ENCODE results near the gene CEACAM1. TPM values are rescaled to one million over a fixed set of nuclear protein-coding genes. Genes with fewer than 3 reads are reported as not detected.
"Not testable (repeated sequence)": the region's sequence is repeated elsewhere in the genome, so short reads cannot be mapped to it uniquely, and the experiment has no call there.

CEACAM1 gene
- total RNA-seq, 2 experiments from 2014 or later: 2.0 to 3.6 TPM

- Mint-ChIP-seq H3K27me3 (no peaks in the 10 kb centered on the region), H3K36me3 (ENCODE audit: low read depth) (no peaks in the 10 kb centered on the region), H3K4me1 (peaks cover 9% of the 10 kb centered on the region), H3K27ac (no peak overlapping the region), H3K9me3 (ENCODE audit: low read depth) (no peaks in the 10 kb centered on the region), H3K4me3 (no peak overlapping the region)
- POLR2A ChIA-PET: no interaction called here
- no peak for DNase-seq
- CTCF ChIA-PET: no interaction called here
- ATAC-seq: no peak
- intact Hi-C loops (cut with DNase I, micrococcal nuclease): no loop called here
These were observed 23.2 kb downstream of the CEACAM1 start for GRCh38 chr19:42505066-42505465.

GRCh38 chr19:42501733-42502132, 26.5 kb downstream of the CEACAM1 start:
- H3K27me3 Mint-ChIP-seq: no peaks in the 10 kb centered on the region
- POLR2A ChIA-PET: no interaction called here
- no peak for DNase-seq
- H3K4me1 Mint-ChIP-seq: peaks cover 13% of the 10 kb centered on the region
- H3K9me3 Mint-ChIP-seq (ENCODE audit: low read depth): no peaks in the 10 kb centered on the region
- H3K4me3 Mint-ChIP-seq: no peak overlapping the region
- CTCF ChIA-PET: interaction anchor here (0.9 kb wide), 1 partner anchor 18 kb away, joined by 3 read pairs; no protein-coding TSS in a partner anchor
- no peaks in the 10 kb centered on the region for H3K36me3 Mint-ChIP-seq (ENCODE audit: low read depth)
- H3K27ac Mint-ChIP-seq: no peak overlapping the region
- intact Hi-C loops (cut with DNase I, micrococcal nuclease): no loop called here
- peak; percentile 47 for ATAC-seq

GRCh38 chr19:42501243-42501642, 27.0 kb downstream of the CEACAM1 start:
- DNase-seq; POLR2A ChIA-PET; intact Hi-C loops (cut with DNase I, micrococcal nuclease); CTCF ChIA-PET; ATAC-seq; H3K27ac Mint-ChIP-seq; H3K9me3 Mint-ChIP-seq (ENCODE audit: low read depth); H3K4me3 Mint-ChIP-seq; H3K27me3 Mint-ChIP-seq; H3K36me3 Mint-ChIP-seq (ENCODE audit: low read depth): not testable (repeated sequence)
- peaks cover 13% of the 10 kb centered on the region for H3K4me1 Mint-ChIP-seq

- peaks cover 8% of the 10 kb centered on the region for H3K4me1 Mint-ChIP-seq
- intact Hi-C loops (cut with DNase I, micrococcal nuclease): no loop called here
- H3K4me3 Mint-ChIP-seq: no peak overlapping the region
- ATAC-seq (no peak), DNase-seq (no peak)
- H3K36me3 Mint-ChIP-seq (ENCODE audit: low read depth): no peaks in the 10 kb centered on the region
- CTCF ChIA-PET: interaction anchor here (0.6 to 2.5 kb wide), 4 partner anchors 8 to 98 kb away, joined by 3 to 6 read pairs (median 3); no protein-coding TSS in a partner anchor
- POLR2A ChIA-PET: no interaction called here
- H3K27me3 Mint-ChIP-seq: no peaks in the 10 kb centered on the region
- no peak overlapping the region for H3K27ac Mint-ChIP-seq
- H3K9me3 Mint-ChIP-seq (ENCODE audit: low read depth): no peaks in the 10 kb centered on the region
These were observed 30.0 kb downstream of the CEACAM1 start for GRCh38 chr19:42498169-42498757.

GRCh38 chr19:42497492-42498168, 30.7 kb downstream of the CEACAM1 start:
- Mint-ChIP-seq H3K36me3 (ENCODE audit: low read depth) (no peaks in the 10 kb centered on the region), H3K4me3 (no peak overlapping the region), H3K27ac (peak overlapping the region; percentile 14), H3K27me3 (no peaks in the 10 kb centered on the region), H3K9me3 (ENCODE audit: low read depth) (no peaks in the 10 kb centered on the region), H3K4me1 (peaks cover 8% of the 10 kb centered on the region)
- DNase-seq (no peak), ATAC-seq (no peak)
- CTCF ChIA-PET: interaction anchor here (1.4 to 2.5 kb wide), 2 partner anchors 23 to 99 kb away, joined by 3 to 6 read pairs; no protein-coding TSS in a partner anchor
- POLR2A ChIA-PET: no interaction called here
- intact Hi-C loops (cut with DNase I, micrococcal nuclease): no loop called here

- ATAC-seq: no peak
These were observed 31.7 kb downstream of the CEACAM1 start for GRCh38 chr19:42496460-42497133.

GRCh38 chr19:42495663-42496062, 32.6 kb downstream of the CEACAM1 start:
- ATAC-seq (no peak), DNase-seq (no peak)
- H3K4me3 Mint-ChIP-seq: no peak overlapping the region
- H3K4me1 Mint-ChIP-seq: peaks cover 4% of the 10 kb centered on the region
- ChIA-PET CTCF (no interaction called here), POLR2A (no interaction called here)
- intact Hi-C loops (cut with DNase I, micrococcal nuclease): no loop called here
- H3K27ac Mint-ChIP-seq: no peak overlapping the region
- no peaks in the 10 kb centered on the region for H3K36me3 Mint-ChIP-seq (ENCODE audit: low read depth)
- no peaks in the 10 kb centered on the region for H3K27me3 Mint-ChIP-seq
- H3K9me3 Mint-ChIP-seq (ENCODE audit: low read depth): no peaks in the 10 kb centered on the region

More at GRCh38 chr19:42496460-42497133, 31.7 kb downstream of the CEACAM1 start:
- ChIA-PET CTCF (interaction anchor here (0.8 kb wide), 1 partner anchor 78 kb away, joined by 4 read pairs; no protein-coding TSS in a partner anchor), POLR2A (no interaction called here)
- no peaks in the 10 kb centered on the region for H3K9me3 Mint-ChIP-seq (ENCODE audit: low read depth)
- H3K27ac Mint-ChIP-seq: no peak overlapping the region
- H3K27me3 Mint-ChIP-seq: no peaks in the 10 kb centered on the region
- no peaks in the 10 kb centered on the region for H3K36me3 Mint-ChIP-seq (ENCODE audit: low read depth)
- no peak overlapping the region for H3K4me3 Mint-ChIP-seq
- intact Hi-C loops (cut with DNase I, micrococcal nuclease): no loop called here
- peaks cover 4% of the 10 kb centered on the region for H3K4me1 Mint-ChIP-seq
- DNase-seq: no peak

GRCh38 chr19:42494321-42494720, 34.0 kb downstream of the CEACAM1 start:
- ChIA-PET POLR2A (no interaction called here), CTCF (interaction anchor here (0.7 to 1.5 kb wide), 2 partner anchors 26 to 44 kb away, joined by 3 to 6 read pairs; no protein-coding TSS in a partner anchor)
- Mint-ChIP-seq H3K27me3 (no peaks in the 10 kb centered on the region), H3K4me3 (no peak overlapping the region), H3K4me1 (peaks cover 4% of the 10 kb centered on the region), H3K27ac (no peak overlapping the region), H3K9me3 (ENCODE audit: low read depth) (no peaks in the 10 kb centered on the region), H3K36me3 (ENCODE audit: low read depth) (no peaks in the 10 kb centered on the region)
- no peak for DNase-seq
- no peak for ATAC-seq
- intact Hi-C loops (cut with DNase I, micrococcal nuclease): no loop called here

GRCh38 chr19:42488783-42489521, 39.3 kb downstream of the CEACAM1 start:
- H3K4me1 Mint-ChIP-seq: no peaks in the 10 kb centered on the region
- no peak overlapping the region for H3K4me3 Mint-ChIP-seq
- ATAC-seq (no peak), DNase-seq (no peak)
- no peak overlapping the region for H3K27ac Mint-ChIP-seq
- no peaks in the 10 kb centered on the region for H3K27me3 Mint-ChIP-seq
- no peaks in the 10 kb centered on the region for H3K9me3 Mint-ChIP-seq (ENCODE audit: low read depth)
- no peaks in the 10 kb centered on the region for H3K36me3 Mint-ChIP-seq (ENCODE audit: low read depth)
- POLR2A ChIA-PET: no interaction called here
- intact Hi-C loops (cut with DNase I, micrococcal nuclease): no loop called here
- CTCF ChIA-PET: no interaction called here

- Mint-ChIP-seq H3K4me3 (no peak overlapping the region), H3K27ac (no peak overlapping the region), H3K27me3 (no peaks in the 10 kb centered on the region), H3K4me1 (no peaks in the 10 kb centered on the region), H3K9me3 (ENCODE audit: low read depth) (no peaks in the 10 kb centered on the region), H3K36me3 (ENCODE audit: low read depth) (no peaks in the 10 kb centered on the region)
- DNase-seq: no peak
- ChIA-PET CTCF (interaction anchor here (1.0 kb wide), 1 partner anchor 15 kb away, joined by 4 read pairs; no protein-coding TSS in a partner anchor), POLR2A (no interaction called here)
- intact Hi-C loops (cut with DNase I, micrococcal nuclease): no loop called here
- no peak for ATAC-seq
These were observed 40.5 kb downstream of the CEACAM1 start for GRCh38 chr19:42487798-42488178.

- ChIA-PET POLR2A (no interaction called here), CTCF (interaction anchor here (1.0 kb wide), 1 partner anchor 14 kb away, joined by 4 read pairs; no protein-coding TSS in a partner anchor)
- no peaks in the 10 kb centered on the region for H3K27me3 Mint-ChIP-seq
- H3K9me3 Mint-ChIP-seq (ENCODE audit: low read depth): no peaks in the 10 kb centered on the region
- intact Hi-C loops (cut with DNase I, micrococcal nuclease): no loop called here
- peak; percentile 18 for DNase-seq
- H3K27ac Mint-ChIP-seq: no peak overlapping the region
- no peak overlapping the region for H3K4me3 Mint-ChIP-seq
- no peak for ATAC-seq
- no peaks in the 10 kb centered on the region for H3K4me1 Mint-ChIP-seq
- H3K36me3 Mint-ChIP-seq (ENCODE audit: low read depth): no peaks in the 10 kb centered on the region
These were observed 41.1 kb downstream of the CEACAM1 start for GRCh38 chr19:42487032-42487797.

Data from activated CD4-positive, alpha-beta T cell treated with anti-CD3 and anti-CD28 coated beads for 36 hours (primary cell).